ENCODE data around the gene STAP2.
"Not testable (repeated sequence)": the region's sequence is repeated elsewhere in the genome, so short reads cannot be mapped to it uniquely, and the experiment has no call there.

STAP2 gene

GRCh38 chr19:4328991-4329681 lies 9.5 kb downstream of the STAP2 start:
- H3K9me3 Mint-ChIP-seq, H3K27me3 Mint-ChIP-seq: not testable (repeated sequence)
- Mint-ChIP-seq H3K36me3 (ENCODE audit: low read depth) (peaks cover 15% of the 10 kb centered on the region), H3K4me3 (peak overlapping the region; percentile 92), H3K4me1 (ENCODE audit: low read depth) (peaks cover 32% of the 10 kb centered on the region), H3K27ac (peak overlapping the region; percentile 94)
- peak; percentile 74 for DNase-seq

GRCh38 chr19:4328243-4328990 lies 10.2 kb downstream of the STAP2 start:
- DNase-seq, result peak; percentile 98
- peak overlapping the region; percentile 94 for H3K27ac Mint-ChIP-seq
- H3K9me3 Mint-ChIP-seq, result no peaks in the 10 kb centered on the region
- peaks cover 32% of the 10 kb centered on the region for H3K4me1 Mint-ChIP-seq (ENCODE audit: low read depth)
- no peaks in the 10 kb centered on the region for H3K27me3 Mint-ChIP-seq
- H3K36me3 Mint-ChIP-seq (ENCODE audit: low read depth), result peaks cover 15% of the 10 kb centered on the region
- peak overlapping the region; percentile 92 for H3K4me3 Mint-ChIP-seq

- Mint-ChIP-seq H3K9me3 (no peaks in the 10 kb centered on the region), H3K4me1 (ENCODE audit: low read depth) (peaks cover 32% of the 10 kb centered on the region), H3K27me3 (no peaks in the 10 kb centered on the region), H3K4me3 (peak overlapping the region; percentile 67), H3K36me3 (ENCODE audit: low read depth) (peaks cover 15% of the 10 kb centered on the region), H3K27ac (peak overlapping the region; percentile 52)
- no peak for DNase-seq
Measured at GRCh38 chr19:4327877-4328242, 10.8 kb downstream of the STAP2 start.

GRCh38 chr19:4327252-4327876 lies 11.3 kb downstream of the STAP2 start:
- DNase-seq, result peak; percentile 84
- H3K9me3 Mint-ChIP-seq, result no peaks in the 10 kb centered on the region

GRCh38 chr19:4326837-4327251 lies 11.8 kb downstream of the STAP2 start:
- peaks cover 15% of the 10 kb centered on the region for H3K36me3 Mint-ChIP-seq (ENCODE audit: low read depth)
- peak overlapping the region; percentile 67 for H3K4me3 Mint-ChIP-seq
- DNase-seq, result peak; percentile 52
- no peaks in the 10 kb centered on the region for H3K27me3 Mint-ChIP-seq
- H3K9me3 Mint-ChIP-seq, result no peaks in the 10 kb centered on the region
- peaks cover 32% of the 10 kb centered on the region for H3K4me1 Mint-ChIP-seq (ENCODE audit: low read depth)
- H3K27ac Mint-ChIP-seq, result no peak overlapping the region

More at GRCh38 chr19:4327252-4327876, 11.3 kb downstream of the STAP2 start:
- H3K36me3 Mint-ChIP-seq (ENCODE audit: low read depth), result peaks cover 15% of the 10 kb centered on the region
- peak overlapping the region; percentile 67 for H3K4me3 Mint-ChIP-seq
- peak overlapping the region; percentile 40 for H3K27ac Mint-ChIP-seq
- no peaks in the 10 kb centered on the region for H3K27me3 Mint-ChIP-seq
- peaks cover 32% of the 10 kb centered on the region for H3K4me1 Mint-ChIP-seq (ENCODE audit: low read depth)

- Mint-ChIP-seq H3K4me3 (peak overlapping the region; percentile 32), H3K27me3 (no peaks in the 10 kb centered on the region), H3K4me1 (ENCODE audit: low read depth) (peaks cover 32% of the 10 kb centered on the region), H3K36me3 (ENCODE audit: low read depth) (peaks cover 15% of the 10 kb centered on the region), H3K9me3 (no peaks in the 10 kb centered on the region), H3K27ac (peak overlapping the region; percentile 10)
- DNase-seq, result no peak
Measured at GRCh38 chr19:4326215-4326836, 12.3 kb downstream of the STAP2 start.

- H3K4me1 Mint-ChIP-seq (ENCODE audit: low read depth), result peaks cover 24% of the 10 kb centered on the region
- H3K27ac Mint-ChIP-seq, result peak overlapping the region; percentile 24
- H3K9me3 Mint-ChIP-seq, result no peaks in the 10 kb centered on the region
- H3K27me3 Mint-ChIP-seq, result no peaks in the 10 kb centered on the region
- H3K36me3 Mint-ChIP-seq (ENCODE audit: low read depth), result peaks cover 7% of the 10 kb centered on the region
- no peak for DNase-seq
- H3K4me3 Mint-ChIP-seq, result no peak overlapping the region
Measured at GRCh38 chr19:4324228-4324627, 14.4 kb downstream of the STAP2 start.

- H3K27me3 Mint-ChIP-seq, result no peaks in the 10 kb centered on the region
- peaks cover 21% of the 10 kb centered on the region for H3K4me1 Mint-ChIP-seq (ENCODE audit: low read depth)
- no peak overlapping the region for H3K27ac Mint-ChIP-seq
- H3K4me3 Mint-ChIP-seq, result no peak overlapping the region
- no peak for DNase-seq
- H3K9me3 Mint-ChIP-seq, result no peaks in the 10 kb centered on the region
- peaks cover 2% of the 10 kb centered on the region for H3K36me3 Mint-ChIP-seq (ENCODE audit: low read depth)
Measured at GRCh38 chr19:4323692-4324091, 14.9 kb downstream of the STAP2 start.

GRCh38 chr19:4322942-4323665 lies 15.5 kb downstream of the STAP2 start:
- DNase-seq, result no peak
- no peaks in the 10 kb centered on the region for H3K27me3 Mint-ChIP-seq
- H3K4me1 Mint-ChIP-seq (ENCODE audit: low read depth), result peaks cover 17% of the 10 kb centered on the region
- H3K27ac Mint-ChIP-seq, result no peak overlapping the region
- H3K36me3 Mint-ChIP-seq (ENCODE audit: low read depth), result no peaks in the 10 kb centered on the region
- no peaks in the 10 kb centered on the region for H3K9me3 Mint-ChIP-seq
- H3K4me3 Mint-ChIP-seq, result no peak overlapping the region

- no peak for DNase-seq
- no peaks in the 10 kb centered on the region for H3K36me3 Mint-ChIP-seq (ENCODE audit: low read depth)
- H3K4me1 Mint-ChIP-seq (ENCODE audit: low read depth), result no peaks in the 10 kb centered on the region
- no peak overlapping the region for H3K27ac Mint-ChIP-seq
- no peak overlapping the region for H3K4me3 Mint-ChIP-seq
- H3K27me3 Mint-ChIP-seq, result no peaks in the 10 kb centered on the region
- no peaks in the 10 kb centered on the region for H3K9me3 Mint-ChIP-seq
Measured at GRCh38 chr19:4320419-4320818, 18.2 kb downstream of the STAP2 start.

GRCh38 chr19:4319067-4319718 lies 19.4 kb downstream of the STAP2 start:
- Mint-ChIP-seq H3K36me3 (ENCODE audit: low read depth) (no peaks in the 10 kb centered on the region), H3K4me3 (no peak overlapping the region), H3K9me3 (no peaks in the 10 kb centered on the region)

GRCh38 chr19:4318460-4318859 lies 20.2 kb downstream of the STAP2 start:
- Mint-ChIP-seq H3K27me3 (no peaks in the 10 kb centered on the region), H3K4me1 (ENCODE audit: low read depth) (no peaks in the 10 kb centered on the region), H3K9me3 (no peaks in the 10 kb centered on the region), H3K27ac (no peak overlapping the region), H3K36me3 (ENCODE audit: low read depth) (no peaks in the 10 kb centered on the region), H3K4me3 (no peak overlapping the region)
- no peak for DNase-seq

More at GRCh38 chr19:4319067-4319718, 19.4 kb downstream of the STAP2 start:
- H3K27me3 Mint-ChIP-seq, result no peaks in the 10 kb centered on the region
- H3K4me1 Mint-ChIP-seq (ENCODE audit: low read depth), result no peaks in the 10 kb centered on the region
- no peak for DNase-seq
- no peak overlapping the region for H3K27ac Mint-ChIP-seq

- Mint-ChIP-seq H3K4me3 (no peak overlapping the region), H3K27ac (no peak overlapping the region), H3K4me1 (ENCODE audit: low read depth) (no peaks in the 10 kb centered on the region), H3K9me3 (no peaks in the 10 kb centered on the region), H3K27me3 (no peaks in the 10 kb centered on the region), H3K36me3 (ENCODE audit: low read depth) (no peaks in the 10 kb centered on the region)
- DNase-seq, result no peak
Measured at GRCh38 chr19:4316956-4317355, 21.7 kb downstream of the STAP2 start.
